Hepatic stellate cell (primary cell): ENCODE data around the gene SSR3.
"Not testable (repeated sequence)": the region's sequence is repeated elsewhere in the genome, so short reads cannot be mapped to it uniquely, and the experiment has no call there.

Experiments
- DNase-seq: peaks from one replicate; pipeline ENCODE4 v3.0.0; 2011; ENCODE audit warnings: low spot score

The SSR3 gene

GRCh38 chr3:156554842-156555687 lies at the start of gene SSR3:
TSS of gene SSR3 (minus strand) at chr3:156555117. CDS start at chr3:156555089, 28 bp downstream.
- DNase-seq, result peak; percentile 95

DNA sequence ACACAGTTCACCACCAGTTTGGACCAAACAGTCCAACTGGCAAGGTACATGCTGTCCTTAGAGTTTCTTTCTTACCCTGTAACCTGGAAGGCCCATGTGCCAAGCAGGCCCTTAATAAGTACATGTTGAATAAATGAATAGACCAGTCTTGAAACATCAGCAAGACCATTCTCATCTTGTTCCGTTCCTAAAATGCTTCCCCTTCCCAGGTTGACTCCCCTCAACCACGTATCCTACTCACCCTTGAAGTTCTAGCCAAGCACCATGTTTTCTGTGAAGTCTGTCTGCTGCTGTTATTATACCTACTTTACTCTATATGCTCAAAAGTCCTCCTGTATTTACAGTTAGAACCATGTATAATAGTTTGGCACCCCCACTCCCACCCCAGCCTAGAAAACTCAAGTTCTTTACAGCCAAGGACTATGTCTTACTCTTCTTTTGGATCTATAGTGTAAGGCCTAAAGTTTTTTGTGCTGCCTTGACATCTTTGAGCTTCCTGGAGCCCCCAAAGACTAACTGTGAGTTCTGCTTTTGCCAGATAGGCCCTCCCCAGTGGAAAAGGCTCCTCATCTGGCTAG lies 49.2 kb upstream of the SSR3 start:
- DNase-seq, result no peak

DNA sequence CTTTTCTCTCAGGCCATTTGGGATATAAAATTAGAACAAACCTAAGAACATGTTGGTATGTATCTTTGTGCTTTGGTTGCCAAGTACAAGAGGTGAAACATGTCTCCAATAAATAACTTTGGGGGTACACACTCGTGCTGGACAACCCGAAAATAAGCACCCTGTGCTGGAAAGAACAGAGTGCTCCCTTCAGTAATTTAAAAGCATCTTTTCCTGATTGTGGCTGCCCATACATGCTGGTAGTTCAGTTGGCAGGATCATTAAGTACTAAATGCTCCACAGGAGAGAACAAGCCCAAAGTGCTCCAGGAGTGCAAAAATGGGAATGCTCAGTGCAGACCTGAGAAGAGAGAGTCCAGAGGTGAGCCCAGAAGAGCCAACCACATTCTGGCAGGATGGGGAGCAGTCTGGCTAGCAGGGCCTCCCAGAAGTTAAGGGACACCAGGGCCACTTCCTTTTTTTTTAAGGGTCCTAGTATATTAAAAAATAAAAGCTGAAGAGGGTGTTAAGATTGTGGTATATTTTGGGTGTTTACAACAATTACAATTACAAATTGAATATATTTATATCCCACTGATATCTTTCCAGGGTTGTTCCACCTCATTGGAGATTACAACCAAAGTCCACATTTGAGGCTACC lies 48.6 kb upstream of the SSR3 start:
- DNase-seq, result no peak

- no peak for DNase-seq
These were observed 47.5 kb upstream of the SSR3 start for GRCh38 chr3:156602424-156602823.

DNA sequence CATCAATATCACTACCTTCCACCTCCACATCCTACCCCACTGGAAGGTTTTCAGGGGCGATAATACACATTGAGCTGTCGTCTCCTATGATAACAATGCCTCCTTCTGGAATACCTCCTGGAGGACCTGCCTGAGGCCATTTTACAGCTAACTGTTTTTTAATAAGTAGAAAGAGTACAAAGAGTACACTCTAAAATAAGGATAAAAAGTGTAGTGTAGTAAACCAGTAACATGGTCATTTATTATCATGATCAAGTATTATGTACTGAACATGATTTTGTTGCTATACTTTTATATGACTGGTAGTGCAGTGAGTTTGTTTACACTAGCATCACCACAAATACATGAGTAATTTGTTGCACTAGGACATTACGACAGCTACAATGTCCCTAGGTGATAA lies 46.6 kb upstream of the SSR3 start:
- DNase-seq, result no peak

- no peak for DNase-seq
These were observed 45.9 kb upstream of the SSR3 start for GRCh38 chr3:156600834-156601233.

- no peak for DNase-seq
These were observed 44.4 kb upstream of the SSR3 start for GRCh38 chr3:156599089-156599874.

GRCh38 chr3:156598413-156598812 lies 43.5 kb upstream of the SSR3 start:
- DNase-seq, result no peak

- no peak for DNase-seq
These were observed 39.3 kb upstream of the SSR3 start for GRCh38 chr3:156594219-156594683.

- DNase-seq, result no peak
These were observed 38.9 kb upstream of the SSR3 start for GRCh38 chr3:156593814-156594213.

DNA sequence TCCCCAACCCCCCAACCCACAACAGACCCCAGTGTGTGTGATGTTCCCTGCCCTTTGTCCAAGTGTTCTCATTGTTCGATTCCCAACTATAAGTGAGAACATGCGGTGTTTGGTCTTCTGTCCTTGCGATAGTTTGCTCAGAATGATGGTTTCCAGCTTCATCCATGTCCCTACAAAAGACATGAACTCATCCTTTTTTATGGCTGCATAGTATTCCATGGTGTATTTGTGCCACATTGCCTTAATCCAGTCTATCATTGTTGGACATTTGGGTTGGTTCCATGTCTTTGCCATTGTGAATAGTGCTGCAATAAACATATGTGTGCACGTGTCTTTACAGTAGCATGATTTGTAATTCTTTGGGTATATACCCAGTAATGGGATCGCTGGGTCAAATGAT lies 34.9 kb upstream of the SSR3 start:
- not testable (repeated sequence) for DNase-seq

DNA sequence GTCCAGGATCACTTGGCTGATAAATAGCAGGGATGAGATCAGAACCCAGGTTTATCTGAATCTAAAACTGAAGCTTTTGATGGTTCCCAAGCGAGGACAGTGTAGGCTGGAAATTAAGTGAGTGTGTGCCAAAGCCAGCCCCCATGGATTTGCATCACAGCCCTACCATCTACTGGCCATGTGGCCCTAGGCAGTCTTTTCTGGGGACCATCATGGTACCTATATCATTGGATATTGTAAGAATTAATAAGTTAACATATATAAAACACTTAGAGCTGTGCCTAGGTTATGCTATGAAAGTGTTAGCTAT lies 32.8 kb upstream of the SSR3 start:
- DNase-seq, result no peak

DNA sequence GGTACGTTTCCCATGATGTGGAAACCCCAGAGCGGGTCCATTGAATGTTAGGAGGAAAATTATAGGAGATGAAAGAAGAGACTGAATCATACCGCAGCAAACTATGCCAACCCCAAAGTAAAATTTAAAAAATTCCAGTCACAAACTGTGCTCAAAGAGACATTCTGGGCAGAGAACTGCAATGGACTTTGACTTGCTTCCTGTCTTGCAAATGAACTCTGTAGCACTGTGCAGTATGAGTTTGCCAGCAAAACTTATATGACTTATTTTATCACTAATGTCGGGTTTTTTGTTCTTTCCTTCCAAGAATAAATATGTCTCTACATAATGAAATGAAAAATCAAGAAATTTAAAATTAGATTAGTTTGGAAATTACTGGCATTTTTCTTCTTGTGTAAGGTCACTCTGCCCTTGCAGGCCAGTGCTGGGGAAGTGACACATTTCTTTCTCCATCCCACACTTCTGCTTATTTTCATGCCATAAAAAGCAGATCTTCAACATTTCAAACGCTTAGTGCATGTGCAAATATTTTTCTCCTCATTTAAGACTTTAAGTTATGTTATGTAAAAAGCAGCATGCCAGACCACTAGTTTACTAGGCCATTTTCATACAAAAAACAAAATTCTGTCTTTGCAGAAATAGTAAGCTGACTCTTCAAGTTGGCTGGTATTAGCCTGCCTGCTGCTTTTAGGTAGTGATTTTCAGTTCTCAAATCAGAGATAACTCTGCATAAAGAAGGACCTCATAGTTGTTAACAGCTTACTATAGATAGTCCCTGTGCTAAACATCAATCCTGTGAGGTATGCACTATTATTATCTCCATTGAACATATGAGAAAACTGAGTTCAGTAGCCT lies 32.2 kb upstream of the SSR3 start:
- DNase-seq, result no peak

DNA sequence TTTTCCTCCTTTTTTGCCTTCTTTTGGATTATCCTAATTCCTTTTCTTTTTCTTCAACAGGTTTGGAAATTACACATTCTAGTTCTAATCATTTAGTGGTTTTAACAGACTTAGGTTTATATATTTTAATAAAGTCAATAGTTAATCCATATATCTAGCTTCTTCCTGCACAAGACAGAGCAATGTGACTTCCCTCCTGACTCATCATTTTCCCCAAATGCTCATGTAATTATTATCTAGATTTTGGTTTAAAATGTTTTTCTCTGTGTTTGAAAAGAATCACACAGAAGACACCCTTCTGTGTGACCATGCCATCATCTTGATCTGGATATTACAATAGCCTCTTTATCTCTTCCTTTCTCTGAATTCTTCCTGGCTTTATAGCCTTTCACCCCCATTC lies 28.6 kb upstream of the SSR3 start:
- no peak for DNase-seq

DNA sequence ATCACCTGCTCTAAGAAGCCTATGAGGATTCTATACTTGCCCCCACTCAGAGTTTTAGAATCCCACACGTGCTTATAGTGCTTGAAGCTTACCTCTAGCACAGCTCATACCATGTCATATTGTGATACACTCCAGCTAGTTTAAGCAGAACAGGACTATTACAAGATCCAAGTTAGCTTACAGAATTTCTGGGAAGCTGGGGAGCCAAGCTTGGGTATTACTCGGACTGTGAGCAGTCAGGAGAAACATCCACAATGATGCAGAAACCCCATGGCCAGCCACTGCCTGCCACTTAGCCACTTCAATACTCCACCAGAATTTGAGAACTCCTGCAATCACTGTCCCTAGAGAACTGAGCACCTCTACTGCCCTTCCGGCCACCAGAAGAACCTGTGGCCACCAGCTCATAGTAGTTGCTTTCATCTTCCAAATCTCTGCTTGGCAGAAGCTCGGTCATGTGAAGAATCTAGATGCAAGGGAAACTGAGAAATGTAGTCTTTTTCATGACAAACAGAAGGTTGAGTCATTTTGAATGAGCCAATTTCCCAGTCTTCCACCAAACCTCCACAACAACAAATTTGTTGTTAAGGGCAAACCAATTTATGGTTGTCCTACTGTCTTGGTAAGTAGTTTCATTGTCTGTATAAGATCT lies 27.7 kb upstream of the SSR3 start:
- no peak for DNase-seq

DNA sequence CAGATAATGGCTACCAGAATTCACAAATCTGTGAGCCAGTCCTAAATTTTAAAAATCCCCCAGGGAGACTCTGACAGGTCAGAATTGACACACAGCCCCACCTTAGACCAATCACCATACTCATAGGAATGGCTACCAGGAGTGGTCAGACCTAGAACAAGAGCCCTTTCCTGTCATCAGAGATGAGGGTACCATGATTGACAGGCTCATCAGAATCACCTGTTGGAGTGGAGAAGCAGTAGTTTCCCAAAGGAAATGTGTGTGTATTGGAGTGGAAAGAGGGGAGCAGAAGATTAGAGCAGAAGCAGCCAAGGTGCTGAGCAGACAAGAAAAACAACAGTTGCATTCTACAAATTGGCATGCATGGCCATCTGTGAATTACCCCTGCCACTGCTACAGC lies 27.0 kb upstream of the SSR3 start:
- DNase-seq, result no peak

- DNase-seq, result no peak
These were observed 26.1 kb upstream of the SSR3 start for GRCh38 chr3:156581033-156581432.

- no peak for DNase-seq
These were observed 24.5 kb upstream of the SSR3 start for GRCh38 chr3:156579427-156579851.

GRCh38 chr3:156577736-156578135 lies 22.8 kb upstream of the SSR3 start:
- DNase-seq, result no peak

DNA sequence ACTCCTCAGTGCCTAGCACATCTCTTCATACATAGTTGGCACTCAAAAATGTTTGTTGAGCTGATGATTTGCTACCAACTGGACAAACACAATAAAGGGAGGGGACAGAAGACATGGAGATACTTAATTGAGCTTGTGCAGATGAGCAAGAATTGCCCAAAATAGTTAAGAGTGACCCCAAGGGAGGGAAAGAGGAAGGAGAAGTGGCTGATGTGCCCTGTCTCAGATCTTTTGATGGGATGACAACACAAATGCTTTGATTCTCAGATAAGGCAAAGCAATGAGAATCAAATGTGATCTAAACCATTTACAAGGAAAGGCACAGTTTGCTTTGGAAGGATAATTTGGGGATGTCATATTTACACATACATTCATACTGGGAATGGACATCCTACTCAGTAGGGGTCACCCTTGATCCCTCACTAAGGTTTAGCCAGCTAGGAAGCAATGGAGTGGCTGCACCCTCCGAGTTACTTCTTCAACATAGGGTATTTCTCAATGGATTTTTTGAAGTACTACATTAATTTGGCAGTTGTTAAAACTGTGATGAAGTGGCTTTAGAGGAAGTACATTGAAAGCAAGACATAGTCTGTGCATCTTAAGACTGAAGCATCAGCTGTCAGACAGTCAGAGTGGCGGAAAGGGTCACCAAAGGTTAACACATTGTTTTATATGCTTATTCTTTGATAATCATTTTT lies 21.9 kb upstream of the SSR3 start:
- no peak for DNase-seq
